IPS-20b (cell line): ENCODE measurements around the gene ASPM.
A peak's percentile ranks its signal among the peaks of the same experiment; 100 is the strongest.

Source experiments
- H3K27ac ChIP-seq: one replicate; pipeline ENCODE4 v1.5.1; 2013; ENCODE audit warnings: low read length
- H3K27me3 ChIP-seq: 2 replicates; pipeline ENCODE4 v1.6.1; 2013; ENCODE audit warnings: mild to moderate bottlenecking, low read length, inconsistent platforms; ENCODE audit not compliant: insufficient read depth
- H3K36me3 ChIP-seq: 2 replicates; pipeline ENCODE4 v1.6.1; 2013; ENCODE audit warnings: low read depth, mild to moderate bottlenecking, inconsistent platforms, low read length, moderate library complexity; ENCODE audit not compliant: insufficient read depth
- H3K4me1 ChIP-seq: 2 replicates; pipeline ENCODE4 v1.6.1; 2013; ENCODE audit warnings: mild to moderate bottlenecking, control low read depth, inconsistent platforms, low read length, moderate library complexity; ENCODE audit not compliant: insufficient read depth
- H3K4me3 ChIP-seq: 2 replicates; pipeline ENCODE4 v1.5.1; 2013; ENCODE audit warnings: mild to moderate bottlenecking, low read length, inconsistent platforms
- H3K9ac ChIP-seq: 2 replicates; pipeline ENCODE4 v1.6.1; 2013; ENCODE audit warnings: low read depth, mild to moderate bottlenecking, inconsistent platforms, low read length, moderate library complexity
- H3K9me3 ChIP-seq: 2 replicates; pipeline ENCODE4 v1.6.1; 2013; ENCODE audit warnings: mild to moderate bottlenecking, low read depth, low read length, inconsistent platforms; ENCODE audit not compliant: insufficient read depth

ASPM gene

GRCh38 chr1:197173571-197174507 is 27.4 kb upstream of the ASPM start:
- no peak overlapping the region for H3K9ac ChIP-seq
- no peaks in the 10 kb centered on the region for H3K4me1 ChIP-seq
- no peak overlapping the region for H3K4me3 ChIP-seq
- H3K36me3 ChIP-seq = peaks cover 61% of the 10 kb centered on the region
- no peaks in the 10 kb centered on the region for H3K27me3 ChIP-seq
- no peak overlapping the region for H3K27ac ChIP-seq
- H3K9me3 ChIP-seq = no peaks in the 10 kb centered on the region

- Histone ChIP-seq H3K36me3 (peaks cover 47% of the 10 kb centered on the region), H3K4me1 (no peaks in the 10 kb centered on the region), H3K9ac (no peak overlapping the region), H3K9me3 (no peaks in the 10 kb centered on the region), H3K27me3 (no peaks in the 10 kb centered on the region), H3K4me3 (no peak overlapping the region), H3K27ac (no peak overlapping the region)
These were observed 25.1 kb upstream of the ASPM start for GRCh38 chr1:197171531-197171930.

DNA sequence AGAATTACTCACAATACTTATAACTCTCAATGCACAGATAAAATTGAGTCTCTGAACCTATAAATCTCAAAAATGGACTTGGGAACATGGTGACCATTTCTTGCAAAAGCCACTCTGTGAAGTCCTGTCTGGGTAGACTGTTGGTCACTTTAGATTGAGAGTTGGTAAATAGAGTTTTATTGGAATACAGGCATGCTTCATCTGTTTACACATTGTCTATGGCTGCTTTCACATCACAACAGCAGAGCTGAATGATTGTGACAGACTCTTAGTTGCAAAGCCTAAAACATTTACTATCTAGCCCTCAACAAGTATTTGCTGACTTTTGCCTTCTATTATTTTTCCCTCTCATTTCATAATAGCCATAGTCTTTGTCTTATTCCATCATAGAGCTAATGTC is 24.1 kb upstream of the ASPM start:
- peaks cover 37% of the 10 kb centered on the region for H3K36me3 ChIP-seq
- H3K9me3 ChIP-seq = no peaks in the 10 kb centered on the region
- H3K4me1 ChIP-seq = no peaks in the 10 kb centered on the region
- no peak overlapping the region for H3K4me3 ChIP-seq
- no peak overlapping the region for H3K9ac ChIP-seq
- no peak overlapping the region for H3K27ac ChIP-seq
- H3K27me3 ChIP-seq = no peaks in the 10 kb centered on the region

DNA sequence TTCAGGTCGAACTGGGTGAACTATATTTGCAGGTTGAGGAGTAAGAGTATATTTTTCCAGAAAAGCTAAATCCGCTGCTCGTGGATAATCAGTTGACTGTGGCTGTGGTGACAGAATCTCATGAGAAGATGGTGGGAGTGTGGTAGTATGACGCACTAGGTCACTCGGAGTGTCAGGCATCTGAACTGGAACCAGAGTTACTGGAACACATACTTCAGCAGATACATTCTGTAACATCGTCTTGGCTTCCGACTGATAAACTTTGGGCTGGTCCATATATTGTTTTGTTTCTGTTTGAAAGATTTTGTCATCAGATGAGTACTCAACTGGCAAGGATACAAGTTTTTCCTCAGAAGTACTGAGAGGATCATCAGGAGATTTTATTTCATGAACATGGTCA is 13.0 kb upstream of the ASPM start:
- no peak overlapping the region for H3K27ac ChIP-seq
- H3K36me3 ChIP-seq = peaks cover 10% of the 10 kb centered on the region
- no peaks in the 10 kb centered on the region for H3K4me1 ChIP-seq
- no peaks in the 10 kb centered on the region for H3K27me3 ChIP-seq
- H3K9me3 ChIP-seq = no peaks in the 10 kb centered on the region
- no peak overlapping the region for H3K4me3 ChIP-seq
- H3K9ac ChIP-seq = no peak overlapping the region

DNA sequence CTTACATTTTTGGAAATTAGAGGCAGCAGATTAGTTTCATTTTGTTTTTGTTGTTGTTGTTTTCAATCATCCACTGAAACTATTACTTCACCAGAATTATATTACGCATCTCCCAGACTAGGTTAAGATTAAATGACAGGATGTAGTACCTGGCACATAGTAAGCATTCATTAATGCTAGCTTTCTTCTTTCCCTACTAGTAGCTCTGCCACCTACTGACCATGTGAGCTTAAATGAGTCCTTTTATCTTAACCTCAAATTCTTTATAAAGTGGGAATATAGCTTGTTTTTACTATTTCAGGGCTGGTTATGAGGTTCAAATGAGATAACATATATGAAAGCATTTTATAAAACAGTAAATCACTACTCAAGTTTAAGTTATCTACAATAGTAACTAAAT is 10.2 kb upstream of the ASPM start:
- Histone ChIP-seq H3K27ac (no peak overlapping the region), H3K36me3 (peaks cover 10% of the 10 kb centered on the region), H3K4me3 (no peak overlapping the region), H3K4me1 (no peaks in the 10 kb centered on the region), H3K9ac (no peak overlapping the region), H3K9me3 (no peaks in the 10 kb centered on the region), H3K27me3 (no peaks in the 10 kb centered on the region)

- H3K4me1 ChIP-seq = no peaks in the 10 kb centered on the region
- H3K4me3 ChIP-seq = no peak overlapping the region
- H3K27ac ChIP-seq = no peak overlapping the region
- H3K9me3 ChIP-seq = no peaks in the 10 kb centered on the region
- H3K9ac ChIP-seq = no peak overlapping the region
- no peaks in the 10 kb centered on the region for H3K36me3 ChIP-seq
- no peaks in the 10 kb centered on the region for H3K27me3 ChIP-seq
These were observed 6.2 kb upstream of the ASPM start for GRCh38 chr1:197152662-197153061.

DNA sequence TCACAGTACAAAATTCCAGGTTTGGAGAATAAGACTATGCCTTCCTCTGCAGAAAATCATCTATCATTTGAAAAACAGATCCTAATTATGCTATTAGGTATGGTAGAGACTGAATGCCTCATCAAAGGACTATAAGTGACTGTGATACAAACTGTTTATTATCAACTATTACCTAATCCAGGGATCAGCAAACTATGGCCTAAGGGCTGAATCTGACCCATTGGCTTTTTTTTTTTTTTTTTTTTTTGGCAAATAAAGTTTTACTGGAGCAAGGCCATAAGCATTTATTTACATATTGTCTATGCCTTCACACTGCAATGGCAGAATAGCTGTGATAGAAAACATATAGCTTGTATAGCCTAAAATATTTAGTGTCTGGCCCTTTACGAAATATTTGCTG is 4.7 kb upstream of the ASPM start:
- no peak overlapping the region for H3K4me3 ChIP-seq
- no peaks in the 10 kb centered on the region for H3K36me3 ChIP-seq
- no peaks in the 10 kb centered on the region for H3K27me3 ChIP-seq
- H3K9me3 ChIP-seq = no peaks in the 10 kb centered on the region
- no peaks in the 10 kb centered on the region for H3K4me1 ChIP-seq
- no peak overlapping the region for H3K27ac ChIP-seq
- no peak overlapping the region for H3K9ac ChIP-seq

DNA sequence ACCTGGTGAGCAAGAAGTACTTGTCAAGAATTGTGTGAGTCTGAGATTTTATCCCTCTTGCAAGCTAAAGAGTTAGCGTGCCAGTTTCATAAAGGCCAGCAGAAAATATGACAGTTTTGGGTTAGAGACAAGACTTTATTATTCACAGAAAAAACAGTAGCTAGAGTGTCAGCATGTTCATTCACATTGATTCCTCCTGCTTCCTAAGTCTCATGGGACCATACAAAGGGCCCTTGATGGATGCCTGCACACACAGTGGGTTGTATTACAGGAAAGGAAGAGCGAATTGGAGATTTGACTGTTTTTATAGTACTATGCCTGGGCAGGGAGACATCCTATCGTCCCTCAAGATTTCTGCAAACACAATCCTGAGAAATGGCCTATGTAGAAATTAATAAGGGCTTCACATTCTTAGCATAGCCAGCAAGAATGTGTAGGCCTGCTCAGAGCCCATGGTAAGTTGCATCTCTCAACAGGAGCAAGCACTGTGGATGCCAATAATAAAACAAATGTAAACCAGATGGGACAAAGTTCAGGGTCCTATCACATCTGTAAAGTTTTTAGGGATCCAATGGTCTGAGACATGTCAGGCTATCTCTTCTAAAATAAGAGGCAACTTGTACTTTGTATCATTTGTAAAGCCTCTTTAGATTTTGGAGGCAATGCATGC is 4.0 kb upstream of the ASPM start:
- no peaks in the 10 kb centered on the region for H3K36me3 ChIP-seq
- H3K27me3 ChIP-seq = no peaks in the 10 kb centered on the region

DNA sequence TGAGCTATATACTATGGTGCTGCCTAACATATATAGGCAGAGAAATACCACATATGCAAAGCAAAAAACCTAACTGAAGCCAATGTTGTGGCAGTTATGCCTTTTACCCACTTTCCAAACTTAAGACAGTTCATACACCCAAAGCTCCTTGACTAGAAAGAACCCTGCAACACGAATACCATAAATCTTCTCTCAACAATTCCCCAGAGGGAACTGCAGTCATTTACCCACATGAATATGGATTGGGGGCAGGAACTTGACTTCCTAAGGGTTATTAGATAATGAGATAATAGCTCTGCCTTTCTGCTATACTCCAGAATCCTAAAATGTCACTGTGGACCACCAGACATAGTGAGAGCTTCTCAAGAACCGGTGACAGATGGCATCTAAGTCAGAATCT is 2.9 kb upstream of the ASPM start:
- Histone ChIP-seq H3K4me3 (no peak overlapping the region), H3K9me3 (no peaks in the 10 kb centered on the region), H3K27ac (no peak overlapping the region), H3K27me3 (no peaks in the 10 kb centered on the region), H3K36me3 (no peaks in the 10 kb centered on the region), H3K4me1 (peaks cover 2% of the 10 kb centered on the region; the same call in 1 of the 2 replicates), H3K9ac (no peak overlapping the region)

More for the DNA sequence above, 4.0 kb upstream of the ASPM start:
- Histone ChIP-seq H3K4me3 (no peak overlapping the region), H3K4me1 (no peaks in the 10 kb centered on the region), H3K9ac (no peak overlapping the region), H3K9me3 (no peaks in the 10 kb centered on the region), H3K27ac (no peak overlapping the region)

DNA sequence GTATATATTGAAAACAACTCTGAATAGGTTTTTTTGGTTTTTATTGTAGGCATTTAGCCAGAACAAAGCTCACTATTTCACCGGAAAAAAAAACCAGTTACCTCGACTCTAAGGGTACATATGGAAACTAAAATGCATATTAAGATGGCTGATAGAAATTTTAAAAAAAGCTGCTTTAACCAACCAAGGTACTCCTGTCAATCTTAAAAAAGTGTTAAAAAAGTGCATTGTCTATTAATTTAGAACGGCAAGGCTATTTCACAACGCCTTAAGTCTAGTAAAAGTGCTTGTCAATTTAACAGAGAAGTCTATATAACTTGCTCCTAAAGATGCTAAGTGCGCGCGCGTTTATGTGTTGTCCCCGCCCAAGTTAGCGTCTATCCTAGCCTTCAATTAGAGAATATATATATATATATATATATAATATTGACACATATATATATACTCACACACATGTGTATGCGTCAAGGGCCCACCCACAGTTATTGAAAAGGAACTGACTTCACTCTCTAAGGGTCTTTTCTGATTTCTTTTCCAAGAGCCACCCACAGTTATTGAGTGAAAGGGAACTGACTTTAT is 934 bp downstream of the ASPM start:
- Histone ChIP-seq H3K27ac (no peak overlapping the region), H3K4me1 (peaks cover 2% of the 10 kb centered on the region; the same call in 1 of the 2 replicates)

DNA sequence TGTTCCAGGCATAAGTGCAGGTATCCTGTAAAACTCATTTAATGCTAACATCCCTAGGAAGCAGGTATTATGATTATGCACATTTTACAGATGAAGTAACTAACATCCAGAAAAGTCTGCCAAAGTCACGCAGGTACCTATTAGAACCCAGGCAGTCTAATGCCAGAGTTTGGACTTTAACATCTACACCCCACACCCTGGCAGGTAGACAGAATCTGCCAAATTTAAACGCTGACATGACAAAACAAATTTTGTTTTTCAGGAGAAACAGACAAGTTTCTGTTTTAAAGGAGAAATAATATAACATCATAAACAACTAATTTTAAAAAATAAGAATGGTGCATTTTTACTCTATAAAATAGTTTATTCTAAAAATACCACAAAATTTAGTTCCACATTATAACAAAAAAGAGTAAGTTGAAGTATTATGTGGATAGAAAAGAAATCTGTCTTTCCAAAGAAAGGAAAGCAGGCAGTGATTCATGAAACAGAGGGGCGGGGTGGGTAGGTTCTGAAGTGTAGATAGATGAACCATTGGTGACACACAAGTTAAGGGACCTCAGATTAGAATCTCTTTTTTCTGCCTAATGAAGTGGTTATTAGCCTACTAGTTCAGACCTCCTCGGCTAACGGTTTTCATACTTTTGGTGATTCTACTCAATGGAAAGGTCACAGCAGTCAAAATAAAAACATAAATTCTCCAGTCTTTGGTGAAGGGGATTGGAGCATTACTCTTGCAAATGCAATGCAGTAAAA is 1.7 kb downstream of the ASPM start:
- H3K9ac ChIP-seq = peak overlapping the region; percentile 87
- H3K36me3 ChIP-seq = peaks cover 41% of the 10 kb centered on the region
- peak overlapping the region; percentile 71 for H3K4me3 ChIP-seq
- H3K4me1 ChIP-seq = peaks cover 2% of the 10 kb centered on the region; the same call in 1 of the 2 replicates
- H3K27me3 ChIP-seq = no peaks in the 10 kb centered on the region
- no peaks in the 10 kb centered on the region for H3K9me3 ChIP-seq
- H3K27ac ChIP-seq = no peak overlapping the region

More for the DNA sequence above, 934 bp downstream of the ASPM start:
- H3K4me3 ChIP-seq = peak overlapping the region; percentile 71
- no peaks in the 10 kb centered on the region for H3K9me3 ChIP-seq
- H3K36me3 ChIP-seq = peaks cover 34% of the 10 kb centered on the region
- peak overlapping the region; percentile 87 for H3K9ac ChIP-seq
- no peaks in the 10 kb centered on the region for H3K27me3 ChIP-seq
